Activated naive CD8-positive, alpha-beta T cell treated with anti-CD3 and anti-CD28 coated beads for 36 hours (primary cell): ENCODE data around the gene VPS33B. TPM values are rescaled to one million over a fixed set of nuclear protein-coding genes. Genes with fewer than 3 reads are reported as not detected.

Experiments
- DNase-seq: peaks from one replicate; pipeline ENCODE4 v3.0.0; 2021
- H3K27ac Mint-ChIP-seq: one replicate; pipeline ENCODE4 v1.8.0; 2022; ENCODE audit warnings: mild to moderate bottlenecking, moderate library complexity, mixed read lengths
- H3K27me3 Mint-ChIP-seq: one replicate; pipeline ENCODE4 v1.8.0; 2022; ENCODE audit warnings: mild to moderate bottlenecking, mixed read lengths
- H3K36me3 Mint-ChIP-seq: one replicate; pipeline ENCODE4 v1.8.0; 2021; ENCODE audit warnings: mild to moderate bottlenecking, mixed read lengths
- H3K4me1 Mint-ChIP-seq: one replicate; pipeline ENCODE4 v1.8.0; 2021; ENCODE audit warnings: mixed read lengths
- H3K4me3 Mint-ChIP-seq: one replicate; pipeline ENCODE4 v1.8.0; 2022; ENCODE audit warnings: mild to moderate bottlenecking, moderate library complexity, mixed read lengths
- H3K9me3 Mint-ChIP-seq: one replicate; pipeline ENCODE4 v1.8.0; 2022; ENCODE audit warnings: mixed read lengths
- total RNA-seq, 2 experiments: library from RNA; stranded (reverse); gene quantifications; one replicate each; pipeline ENCODE4 v1.2.3, GENCODE V29; 2021

VPS33B gene
- total RNA-seq, 2 experiments from 2014 or later = 17.2 to 23.3 TPM

- Mint-ChIP-seq H3K27ac (no peak overlapping the region), H3K9me3 (no peaks in the 10 kb centered on the region), H3K27me3 (no peaks in the 10 kb centered on the region), H3K36me3 (peaks cover 35% of the 10 kb centered on the region), H3K4me3 (no peak overlapping the region), H3K4me1 (no peaks in the 10 kb centered on the region)
- no peak for DNase-seq
These were observed 50.3 kb downstream of the VPS33B start for GRCh38 chr15:90972133-90972532.

GRCh38 chr15:90970274-90970673 is 52.1 kb downstream of the VPS33B start:
- Mint-ChIP-seq H3K27ac (no peak overlapping the region), H3K4me1 (no peaks in the 10 kb centered on the region), H3K4me3 (no peak overlapping the region), H3K9me3 (no peaks in the 10 kb centered on the region), H3K27me3 (no peaks in the 10 kb centered on the region), H3K36me3 (peaks cover 31% of the 10 kb centered on the region)
- DNase-seq = no peak

GRCh38 chr15:90968434-90968833 is 54.0 kb downstream of the VPS33B start:
- no peak overlapping the region for H3K27ac Mint-ChIP-seq
- no peak for DNase-seq
- no peaks in the 10 kb centered on the region for H3K27me3 Mint-ChIP-seq
- H3K9me3 Mint-ChIP-seq = no peaks in the 10 kb centered on the region
- no peaks in the 10 kb centered on the region for H3K4me1 Mint-ChIP-seq
- no peak overlapping the region for H3K4me3 Mint-ChIP-seq
- H3K36me3 Mint-ChIP-seq = peaks cover 24% of the 10 kb centered on the region

- Mint-ChIP-seq H3K36me3 (peaks cover 23% of the 10 kb centered on the region), H3K4me3 (no peak overlapping the region), H3K9me3 (no peaks in the 10 kb centered on the region), H3K27me3 (no peaks in the 10 kb centered on the region), H3K27ac (no peak overlapping the region), H3K4me1 (no peaks in the 10 kb centered on the region)
- no peak for DNase-seq
These were observed 55.2 kb downstream of the VPS33B start for GRCh38 chr15:90967206-90967605.

DNA sequence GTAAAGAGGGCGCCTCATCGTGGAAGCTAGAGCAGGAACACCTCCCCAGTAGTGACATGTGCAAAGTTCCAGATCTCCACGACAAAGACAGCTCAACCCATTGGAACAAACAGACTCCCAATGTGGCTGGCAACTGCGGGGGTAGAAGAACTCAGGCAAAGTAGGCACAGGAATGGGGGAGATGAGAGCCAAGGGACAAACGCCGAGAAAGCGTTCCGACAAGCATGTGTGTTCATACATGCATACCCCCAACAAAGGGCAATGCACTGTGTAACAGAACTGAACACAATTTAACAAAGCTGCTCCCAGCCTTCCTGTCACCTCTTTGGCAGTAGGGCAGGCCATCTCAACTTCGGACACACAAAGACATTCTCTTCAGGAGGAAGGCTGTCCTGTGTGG is 56.1 kb downstream of the VPS33B start:
- Mint-ChIP-seq H3K27ac (no peak overlapping the region), H3K36me3 (peaks cover 25% of the 10 kb centered on the region), H3K4me3 (no peak overlapping the region), H3K4me1 (no peaks in the 10 kb centered on the region), H3K9me3 (no peaks in the 10 kb centered on the region), H3K27me3 (no peaks in the 10 kb centered on the region)
- no peak for DNase-seq

DNA sequence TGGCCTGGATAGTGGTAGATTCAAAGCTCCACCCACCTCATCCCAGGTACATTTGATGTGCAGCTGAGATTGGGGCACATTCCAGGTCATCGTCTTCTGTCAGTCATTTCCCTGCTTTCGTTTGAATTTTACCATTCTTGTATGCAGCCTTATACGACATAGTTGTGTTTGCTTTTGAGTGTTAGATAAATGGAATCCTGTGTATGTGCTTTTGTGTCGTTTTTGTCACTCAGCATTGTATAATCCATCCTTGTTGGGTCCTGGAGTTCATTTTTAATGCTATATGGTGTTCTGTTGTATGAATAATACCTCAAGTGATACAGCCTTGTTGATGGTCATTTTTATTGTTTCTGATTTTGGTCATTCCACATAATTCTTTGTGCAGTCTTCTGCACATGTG is 60.4 kb downstream of the VPS33B start:
- Mint-ChIP-seq H3K9me3 (no peaks in the 10 kb centered on the region), H3K27me3 (no peaks in the 10 kb centered on the region), H3K4me1 (no peaks in the 10 kb centered on the region), H3K27ac (no peak overlapping the region), H3K36me3 (peaks cover 25% of the 10 kb centered on the region), H3K4me3 (no peak overlapping the region)
- no peak for DNase-seq

DNA sequence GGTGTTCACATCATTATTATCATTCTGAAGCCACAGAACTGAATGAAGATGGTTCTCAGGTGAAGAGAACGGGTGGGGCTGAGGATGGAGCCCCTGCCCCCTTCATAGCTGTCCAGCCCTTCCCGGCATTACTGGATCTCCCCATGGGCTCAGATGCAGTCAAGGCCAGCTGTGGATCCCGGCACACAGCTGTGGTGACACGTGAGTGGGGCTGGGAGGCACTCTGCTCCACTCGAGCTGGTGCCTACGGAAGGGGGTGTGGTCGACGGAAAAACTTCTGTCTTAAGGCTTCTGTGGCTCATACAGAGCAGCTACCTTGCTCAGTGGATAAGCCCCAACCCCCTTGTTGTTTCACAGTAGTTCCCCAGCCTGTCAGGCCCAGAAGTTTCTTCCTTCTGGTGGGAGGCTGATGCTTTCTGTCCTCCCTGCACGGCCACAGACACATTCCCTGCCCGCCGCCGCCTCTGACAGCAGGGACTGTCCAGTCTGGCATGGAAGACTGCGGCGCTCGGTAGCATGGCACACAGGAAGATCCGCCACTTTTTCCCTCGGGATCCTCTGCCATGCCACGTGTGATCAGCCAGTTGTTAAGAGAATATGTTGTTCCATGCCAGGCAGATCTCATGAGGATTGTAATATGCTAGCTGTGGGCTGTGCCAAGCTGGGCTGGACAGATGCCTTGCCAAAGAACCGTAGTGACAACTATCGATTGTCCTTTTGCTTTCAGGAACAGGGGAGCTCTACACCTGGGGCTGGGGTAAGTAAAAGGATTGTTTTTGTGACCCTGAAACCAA is 61.9 kb downstream of the VPS33B start:
- Mint-ChIP-seq H3K36me3 (peaks cover 29% of the 10 kb centered on the region), H3K9me3 (no peaks in the 10 kb centered on the region), H3K27me3 (no peaks in the 10 kb centered on the region), H3K4me1 (peaks cover 3% of the 10 kb centered on the region), H3K4me3 (no peak overlapping the region), H3K27ac (no peak overlapping the region)
- DNase-seq = no peak

GRCh38 chr15:90959894-90960293 is 62.5 kb downstream of the VPS33B start:
- Mint-ChIP-seq H3K4me1 (peaks cover 3% of the 10 kb centered on the region), H3K27me3 (no peaks in the 10 kb centered on the region), H3K4me3 (no peak overlapping the region), H3K27ac (no peak overlapping the region), H3K36me3 (peaks cover 28% of the 10 kb centered on the region), H3K9me3 (no peaks in the 10 kb centered on the region)
- DNase-seq = no peak

DNA sequence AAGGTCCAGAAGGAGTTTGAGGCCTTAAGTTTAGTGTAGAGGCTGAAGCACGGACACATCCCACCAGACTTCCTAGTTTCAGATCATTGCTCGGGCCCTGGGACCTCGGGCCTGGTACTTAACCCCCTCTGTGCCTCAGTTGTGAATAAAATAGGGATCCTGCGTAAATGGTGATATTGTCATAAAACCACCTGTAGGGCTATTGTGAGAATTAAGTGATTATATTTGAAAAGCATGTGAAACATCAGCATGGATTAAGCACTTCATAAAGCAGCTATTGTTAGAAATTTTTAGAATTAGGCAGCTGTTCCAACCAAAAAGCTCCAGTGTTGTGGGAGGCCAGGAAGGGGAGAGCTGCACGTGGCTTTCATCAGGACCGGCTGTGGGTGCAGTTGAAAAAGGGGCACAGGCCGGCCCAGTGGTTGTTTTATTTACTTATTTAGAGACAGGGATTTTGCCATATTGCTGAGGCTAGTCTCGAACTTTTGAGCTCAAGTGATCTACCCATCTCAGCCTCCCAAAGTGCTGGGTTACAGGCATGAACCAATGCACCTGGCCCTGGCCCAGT is 63.3 kb downstream of the VPS33B start:
- no peaks in the 10 kb centered on the region for H3K9me3 Mint-ChIP-seq
- peaks cover 28% of the 10 kb centered on the region for H3K36me3 Mint-ChIP-seq
- no peak overlapping the region for H3K27ac Mint-ChIP-seq
- DNase-seq = no peak
- peaks cover 3% of the 10 kb centered on the region for H3K4me1 Mint-ChIP-seq
- H3K27me3 Mint-ChIP-seq = no peaks in the 10 kb centered on the region
- no peak overlapping the region for H3K4me3 Mint-ChIP-seq

- no peak for DNase-seq
- H3K9me3 Mint-ChIP-seq = no peaks in the 10 kb centered on the region
- peak overlapping the region; percentile 59 for H3K4me3 Mint-ChIP-seq
These were observed 64.6 kb downstream of the VPS33B start for GRCh38 chr15:90957791-90958190.

DNA sequence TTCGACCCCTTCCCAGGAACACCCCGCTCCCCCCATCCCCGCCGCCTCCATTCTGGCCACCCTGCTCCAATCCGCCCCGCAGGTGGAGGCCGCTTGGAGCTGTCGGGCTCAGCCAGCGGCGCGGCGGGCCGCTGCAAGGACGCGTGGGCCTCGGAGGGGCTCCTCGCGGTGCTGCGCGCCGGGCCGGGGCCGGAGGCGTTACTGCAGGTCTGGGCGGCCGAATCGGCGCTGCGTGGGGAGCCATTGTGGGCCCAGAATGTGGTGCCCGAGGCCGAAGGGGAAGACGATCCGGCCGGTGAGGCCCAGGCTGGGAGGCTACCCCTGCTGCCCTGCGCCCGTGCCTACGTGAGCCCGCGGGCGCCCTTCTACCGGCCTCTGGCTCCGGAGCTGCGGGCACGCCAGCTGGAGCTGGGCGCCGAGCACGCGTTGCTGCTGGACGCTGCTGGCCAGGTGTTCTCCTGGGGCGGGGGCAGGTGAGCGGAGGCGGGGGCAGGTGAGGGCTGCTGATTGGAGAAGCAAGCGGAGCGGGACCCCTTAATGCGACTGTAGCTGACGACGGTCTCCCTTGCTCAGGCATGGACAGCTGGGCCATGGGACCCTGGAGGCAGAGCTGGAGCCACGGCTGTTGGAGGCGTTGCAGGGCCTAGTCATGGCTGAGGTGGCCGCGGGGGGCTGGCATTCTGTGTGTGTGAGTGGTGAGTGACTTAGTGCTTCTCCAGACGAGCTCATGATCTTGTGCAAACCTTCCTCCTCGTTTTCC is 65.2 kb downstream of the VPS33B start:
- peaks cover 30% of the 10 kb centered on the region for H3K36me3 Mint-ChIP-seq
- H3K4me1 Mint-ChIP-seq = peaks cover 3% of the 10 kb centered on the region

More at GRCh38 chr15:90957791-90958190, 64.6 kb downstream of the VPS33B start:
- peaks cover 30% of the 10 kb centered on the region for H3K36me3 Mint-ChIP-seq
- no peaks in the 10 kb centered on the region for H3K27me3 Mint-ChIP-seq
- H3K4me1 Mint-ChIP-seq = peaks cover 3% of the 10 kb centered on the region
- H3K27ac Mint-ChIP-seq = no peak overlapping the region

DNA sequence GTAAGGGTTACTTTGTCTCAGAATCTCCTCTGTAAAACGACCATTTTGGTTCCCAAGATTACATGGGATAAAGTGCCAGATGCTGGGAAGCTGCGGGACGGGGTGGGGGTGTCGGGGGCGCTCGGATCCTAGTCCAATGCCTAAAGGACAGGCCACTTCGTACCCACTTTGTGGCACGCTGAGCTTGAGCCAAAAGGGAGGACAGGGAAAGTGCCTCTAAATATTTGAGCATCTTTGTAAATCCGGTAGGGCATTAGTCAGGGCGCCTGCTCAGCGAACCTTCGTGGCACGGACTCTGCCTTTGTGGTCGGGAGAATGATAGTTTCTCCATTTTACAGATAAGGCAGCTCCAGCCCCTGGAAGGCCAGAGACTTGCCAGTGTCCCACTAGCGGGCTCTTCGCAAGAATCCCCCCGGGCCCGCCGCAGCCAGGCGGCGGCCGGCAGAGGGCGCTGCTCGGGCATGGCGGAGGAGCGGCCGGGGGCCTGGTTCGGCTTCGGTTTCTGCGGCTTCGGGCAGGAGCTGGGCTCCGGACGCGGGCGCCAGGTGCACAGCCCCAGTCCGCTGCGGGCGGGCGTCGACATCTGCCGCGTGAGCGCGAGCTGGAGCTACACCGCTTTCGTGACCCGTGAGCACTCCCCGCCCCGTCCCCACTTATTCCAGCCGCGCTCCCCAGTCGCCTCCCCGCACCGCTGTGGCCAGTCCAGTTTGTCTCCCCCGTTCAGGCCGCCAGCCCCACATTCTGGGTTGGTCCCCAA is 65.9 kb downstream of the VPS33B start:
- DNase-seq = peak; percentile 73
- Mint-ChIP-seq H3K27me3 (no peaks in the 10 kb centered on the region), H3K4me3 (peak overlapping the region; percentile 84), H3K4me1 (peaks cover 3% of the 10 kb centered on the region), H3K9me3 (no peaks in the 10 kb centered on the region), H3K27ac (peak overlapping the region; percentile 95), H3K36me3 (peaks cover 32% of the 10 kb centered on the region)

More for the DNA sequence above, 65.2 kb downstream of the VPS33B start:
- Mint-ChIP-seq H3K4me3 (peak overlapping the region; percentile 84), H3K27me3 (no peaks in the 10 kb centered on the region), H3K27ac (no peak overlapping the region), H3K9me3 (no peaks in the 10 kb centered on the region)
- DNase-seq = no peak

DNA sequence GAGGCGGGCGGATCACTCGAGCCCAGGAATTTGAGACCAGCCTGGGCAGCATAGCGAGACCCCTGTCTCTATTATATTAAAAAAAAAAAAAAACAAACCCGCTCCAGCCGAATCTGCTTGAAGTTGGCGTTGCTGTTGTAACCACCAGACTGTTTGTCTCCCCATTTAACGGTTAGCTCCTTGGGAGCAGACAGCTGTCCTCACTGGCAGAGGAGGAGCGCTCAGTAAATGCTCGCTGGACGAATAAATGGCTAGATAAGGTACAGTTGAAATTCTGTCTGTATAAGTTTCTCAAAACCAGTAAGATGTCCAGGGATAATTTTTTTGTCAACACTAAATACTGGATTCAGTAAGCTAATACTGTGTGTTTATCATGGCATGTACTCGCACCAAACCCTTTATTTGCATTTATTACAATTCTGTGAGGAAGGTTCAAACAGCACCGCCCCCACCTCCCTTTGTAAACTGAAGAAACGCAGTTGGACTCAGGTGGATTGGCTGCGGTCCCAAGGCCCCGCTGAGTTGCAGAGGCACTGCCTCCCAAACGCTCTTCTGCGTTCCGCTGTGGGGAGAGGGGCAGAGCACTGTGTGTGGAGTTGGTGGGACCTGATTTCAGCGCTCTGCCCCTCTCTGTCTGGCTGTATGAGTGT is 66.6 kb downstream of the VPS33B start:
- peak overlapping the region; percentile 95 for H3K27ac Mint-ChIP-seq
- peaks cover 33% of the 10 kb centered on the region for H3K36me3 Mint-ChIP-seq
- H3K27me3 Mint-ChIP-seq = no peaks in the 10 kb centered on the region
- peak overlapping the region; percentile 84 for H3K4me3 Mint-ChIP-seq
- no peak for DNase-seq
- H3K4me1 Mint-ChIP-seq = peaks cover 3% of the 10 kb centered on the region
- no peaks in the 10 kb centered on the region for H3K9me3 Mint-ChIP-seq
